ENCODE measurements around the gene OXLD1.

DNA sequence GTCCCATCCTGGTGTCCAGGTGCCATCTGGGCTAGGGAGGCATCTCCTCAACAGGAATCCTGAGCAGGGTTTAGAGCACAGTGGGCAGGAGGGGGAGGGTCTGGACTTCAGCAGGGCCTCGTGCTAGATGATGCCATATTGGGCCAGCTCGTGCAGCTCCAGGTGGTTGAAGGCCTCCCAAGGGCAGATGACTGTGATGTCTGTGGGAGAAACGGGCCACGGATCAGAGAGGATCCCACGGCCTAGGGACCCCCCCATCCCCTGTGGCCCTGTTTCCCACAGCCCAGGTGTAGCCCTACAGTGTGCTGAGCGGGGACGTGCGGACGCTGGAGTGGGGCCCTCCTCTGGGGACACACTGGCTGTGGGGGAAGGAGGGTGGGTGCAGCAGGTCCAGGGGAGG lies 15.5 kb downstream of the OXLD1 start:
- TF ChIP-seq, protein P1, sequence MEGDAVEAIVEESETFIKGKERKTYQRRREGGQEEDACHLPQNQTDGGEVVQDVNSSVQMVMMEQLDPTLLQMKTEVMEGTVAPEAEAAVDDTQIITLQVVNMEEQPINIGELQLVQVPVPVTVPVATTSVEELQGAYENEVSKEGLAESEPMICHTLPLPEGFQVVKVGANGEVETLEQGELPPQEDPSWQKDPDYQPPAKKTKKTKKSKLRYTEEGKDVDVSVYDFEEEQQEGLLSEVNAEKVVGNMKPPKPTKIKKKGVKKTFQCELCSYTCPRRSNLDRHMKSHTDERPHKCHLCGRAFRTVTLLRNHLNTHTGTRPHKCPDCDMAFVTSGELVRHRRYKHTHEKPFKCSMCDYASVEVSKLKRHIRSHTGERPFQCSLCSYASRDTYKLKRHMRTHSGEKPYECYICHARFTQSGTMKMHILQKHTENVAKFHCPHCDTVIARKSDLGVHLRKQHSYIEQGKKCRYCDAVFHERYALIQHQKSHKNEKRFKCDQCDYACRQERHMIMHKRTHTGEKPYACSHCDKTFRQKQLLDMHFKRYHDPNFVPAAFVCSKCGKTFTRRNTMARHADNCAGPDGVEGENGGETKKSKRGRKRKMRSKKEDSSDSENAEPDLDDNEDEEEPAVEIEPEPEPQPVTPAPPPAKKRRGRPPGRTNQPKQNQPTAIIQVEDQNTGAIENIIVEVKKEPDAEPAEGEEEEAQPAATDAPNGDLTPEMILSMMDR (IDR thresholded peaks at IDR 0.05) = no peak
- no peak for TF ChIP-seq POLR2A (IDR thresholded peaks at IDR 0.05)

Measured in lower leg skin (tissue), 3 donors.